ENCODE measurements around the gene SLC35G1. TPM values are rescaled to one million over a fixed set of nuclear protein-coding genes. Genes with fewer than 3 reads are reported as not detected.

Gene SLC35G1
- total and polyA plus RNA-seq, 5 donors = 3.8 to 6.3 (median 4.9) TPM

- Histone ChIP-seq H3K27me3 (ENCODE audit: control insufficient read depth, insufficient read depth) (no peaks in the 10 kb centered on the region), H3K4me1 (ENCODE audit: control insufficient read depth, insufficient read depth, low read length) (no peaks in the 10 kb centered on the region), H3K27ac (ENCODE audit: low read length) (no peak overlapping the region), H3K4me3 (ENCODE audit: low read length) (no peak overlapping the region), H3K9me3 (ENCODE audit: control insufficient read depth, low read length) (no peaks in the 10 kb centered on the region)
- 33% methylated on average over 3 of the region's 3 CpGs for WGBS
- intact Hi-C loops (cut with DNase I) = no loop called here
- ATAC-seq (no peak), DNase-seq (no peak)
Measured at GRCh38 chr10:93859049-93859655, 34.6 kb upstream of the SLC35G1 start.

- intact Hi-C loops (cut with DNase I) = no loop called here
Measured at GRCh38 chr10:93861825-93862224, 32.0 kb upstream of the SLC35G1 start.

GRCh38 chr10:93865794-93866425 lies 27.9 kb upstream of the SLC35G1 start:
- ATAC-seq (no peak), DNase-seq (peak in 1 of 3 donors; percentile 31)
- no peak overlapping the region for H3K4me3 ChIP-seq (ENCODE audit: low read length)
- 65% methylated on average over 6 of the region's 6 CpGs for WGBS
- H3K27me3 ChIP-seq (ENCODE audit: control insufficient read depth, insufficient read depth) = no peaks in the 10 kb centered on the region
- intact Hi-C loops (cut with DNase I) = no loop called here
- no peaks in the 10 kb centered on the region for H3K4me1 ChIP-seq (ENCODE audit: control insufficient read depth, insufficient read depth, low read length)
- H3K9me3 ChIP-seq (ENCODE audit: control insufficient read depth, low read length) = no peaks in the 10 kb centered on the region
- no peak overlapping the region for H3K27ac ChIP-seq (ENCODE audit: low read length)

More at GRCh38 chr10:93861825-93862224, 32.0 kb upstream of the SLC35G1 start:
- H3K27me3 ChIP-seq (ENCODE audit: control insufficient read depth, insufficient read depth) = no peaks in the 10 kb centered on the region
- WGBS = 77% methylated on average over 2 of the region's 2 CpGs
- ATAC-seq (no peak), DNase-seq (no peak)
- H3K27ac ChIP-seq (ENCODE audit: low read length) = no peak overlapping the region
- H3K4me1 ChIP-seq (ENCODE audit: control insufficient read depth, insufficient read depth, low read length) = no peaks in the 10 kb centered on the region
- H3K4me3 ChIP-seq (ENCODE audit: low read length) = no peak overlapping the region
- H3K9me3 ChIP-seq (ENCODE audit: control insufficient read depth, low read length) = no peaks in the 10 kb centered on the region

DNA sequence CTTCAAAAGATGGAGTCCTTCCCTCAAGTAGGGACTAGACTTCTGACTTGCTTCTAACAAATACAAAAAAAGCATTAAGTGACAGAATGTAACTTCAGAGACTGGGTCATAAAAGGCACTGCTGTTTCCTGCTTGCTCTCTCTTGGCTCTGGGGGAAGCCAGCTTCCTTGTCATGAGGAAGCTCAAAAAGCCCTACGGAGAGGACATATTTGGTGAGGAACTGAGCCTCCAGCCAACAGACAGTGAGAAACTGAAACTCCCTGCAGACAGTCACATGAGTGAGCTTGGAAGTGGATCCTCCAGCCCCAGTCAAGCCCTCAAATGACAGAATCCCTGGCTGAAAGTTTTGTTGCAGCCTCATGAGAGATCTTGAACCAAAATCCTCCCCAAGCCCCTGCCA lies 26.3 kb upstream of the SLC35G1 start:
- H3K4me1 ChIP-seq (ENCODE audit: control insufficient read depth, insufficient read depth, low read length) = no peaks in the 10 kb centered on the region
- no peak overlapping the region for H3K4me3 ChIP-seq (ENCODE audit: low read length)
- ATAC-seq = no peak
- DNase-seq = no peak
- no peaks in the 10 kb centered on the region for H3K27me3 ChIP-seq (ENCODE audit: control insufficient read depth, insufficient read depth)
- no peaks in the 10 kb centered on the region for H3K9me3 ChIP-seq (ENCODE audit: control insufficient read depth, low read length)
- 41% methylated on average over 1 of the region's 1 CpG for WGBS
- intact Hi-C loops (cut with DNase I) = no loop called here
- no peak overlapping the region for H3K27ac ChIP-seq (ENCODE audit: low read length)

- intact Hi-C loops (cut with DNase I) = no loop called here
- H3K4me3 ChIP-seq (ENCODE audit: low read length) = no peak overlapping the region
- ATAC-seq = no peak
- WGBS = 78% methylated on average over 2 of the region's 2 CpGs
- no peaks in the 10 kb centered on the region for H3K4me1 ChIP-seq (ENCODE audit: control insufficient read depth, insufficient read depth, low read length)
- H3K27me3 ChIP-seq (ENCODE audit: control insufficient read depth, insufficient read depth) = no peaks in the 10 kb centered on the region
- no peak for DNase-seq
- H3K9me3 ChIP-seq (ENCODE audit: control insufficient read depth, low read length) = no peaks in the 10 kb centered on the region
- H3K27ac ChIP-seq (ENCODE audit: low read length) = no peak overlapping the region
Measured at GRCh38 chr10:93871671-93872204, 22.0 kb upstream of the SLC35G1 start.

- Histone ChIP-seq H3K9me3 (ENCODE audit: control insufficient read depth, low read length) (no peaks in the 10 kb centered on the region), H3K4me3 (ENCODE audit: low read length) (no peak overlapping the region), H3K27me3 (ENCODE audit: control insufficient read depth, insufficient read depth) (no peaks in the 10 kb centered on the region), H3K27ac (ENCODE audit: low read length) (no peak overlapping the region), H3K4me1 (ENCODE audit: control insufficient read depth, insufficient read depth, low read length) (no peaks in the 10 kb centered on the region)
- intact Hi-C loops (cut with DNase I) = no loop called here
- ATAC-seq (no peak), DNase-seq (no peak)
- 80% methylated on average over 2 of the region's 2 CpGs for WGBS
Measured at GRCh38 chr10:93872375-93873158, 21.2 kb upstream of the SLC35G1 start.

DNA sequence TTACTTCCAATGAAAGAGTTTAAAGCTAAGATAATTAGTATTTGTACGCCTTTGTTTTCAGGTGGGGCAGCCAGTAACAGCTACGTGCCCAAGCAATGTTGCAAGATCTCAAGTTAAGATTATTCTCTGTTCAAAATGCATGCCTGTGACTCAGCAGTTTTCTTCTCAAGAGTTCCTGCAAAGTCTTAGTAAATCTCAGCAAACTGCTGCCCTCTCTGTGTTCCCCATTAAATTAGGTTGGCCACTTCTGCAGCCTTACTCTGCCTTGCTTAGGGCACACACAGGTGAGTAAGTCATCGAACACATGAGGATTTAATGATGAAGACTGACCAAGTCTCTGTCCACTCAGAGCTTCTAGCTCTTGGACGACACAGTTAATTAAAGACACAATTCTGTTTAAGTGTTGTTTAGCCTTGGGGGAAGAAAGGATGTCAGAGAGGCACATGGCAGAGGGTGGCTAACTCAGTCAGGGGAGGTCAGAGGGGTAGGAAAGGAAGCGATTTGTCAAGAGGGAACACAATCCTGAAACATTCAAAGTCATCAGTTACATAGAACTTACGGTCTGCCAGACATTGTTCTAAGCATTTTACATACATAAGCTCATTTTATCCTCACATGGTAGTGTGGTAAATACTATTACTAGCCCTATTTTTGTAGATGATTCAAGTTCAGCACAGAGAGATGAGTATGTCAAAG lies 20.2 kb upstream of the SLC35G1 start:
- Histone ChIP-seq H3K27me3 (ENCODE audit: control insufficient read depth, insufficient read depth) (no peaks in the 10 kb centered on the region), H3K4me3 (ENCODE audit: low read length) (no peak overlapping the region), H3K27ac (ENCODE audit: low read length) (no peak overlapping the region), H3K4me1 (ENCODE audit: control insufficient read depth, insufficient read depth, low read length) (no peaks in the 10 kb centered on the region), H3K9me3 (ENCODE audit: control insufficient read depth, low read length) (no peaks in the 10 kb centered on the region)
- intact Hi-C loops (cut with DNase I) = no loop called here
- 68% methylated on average over 6 of the region's 6 CpGs for WGBS
- no peak for ATAC-seq
- no peak for DNase-seq

GRCh38 chr10:93874309-93875031 lies 19.3 kb upstream of the SLC35G1 start:
- ATAC-seq (no peak), DNase-seq (no peak)
- no peaks in the 10 kb centered on the region for H3K9me3 ChIP-seq (ENCODE audit: control insufficient read depth, low read length)
- no peaks in the 10 kb centered on the region for H3K27me3 ChIP-seq (ENCODE audit: control insufficient read depth, insufficient read depth)
- H3K4me1 ChIP-seq (ENCODE audit: control insufficient read depth, insufficient read depth, low read length) = no peaks in the 10 kb centered on the region
- no peak overlapping the region for H3K27ac ChIP-seq (ENCODE audit: low read length)
- H3K4me3 ChIP-seq (ENCODE audit: low read length) = no peak overlapping the region
- WGBS = 49% methylated on average over 3 of the region's 3 CpGs
- intact Hi-C loops (cut with DNase I) = no loop called here

DNA sequence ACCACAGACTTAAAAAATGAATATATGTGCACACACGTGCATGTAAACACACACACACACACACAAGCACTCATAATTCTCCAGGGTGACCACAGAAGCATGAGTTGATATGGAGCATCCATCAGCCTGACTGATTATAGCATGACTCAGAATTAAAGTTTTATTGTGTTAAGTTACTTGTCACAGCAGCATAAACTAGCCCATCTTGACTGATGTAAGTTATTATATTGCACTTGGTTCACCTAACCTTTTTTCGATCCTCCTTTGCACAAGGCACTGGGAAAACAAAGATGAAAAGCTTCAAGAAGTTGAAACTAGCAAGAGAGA lies 18.8 kb upstream of the SLC35G1 start:
- no peaks in the 10 kb centered on the region for H3K9me3 ChIP-seq (ENCODE audit: control insufficient read depth, low read length)
- no peaks in the 10 kb centered on the region for H3K4me1 ChIP-seq (ENCODE audit: control insufficient read depth, insufficient read depth, low read length)
- intact Hi-C loops (cut with DNase I) = no loop called here
- 85% methylated on average over 2 of the region's 2 CpGs for WGBS
- H3K27ac ChIP-seq (ENCODE audit: low read length) = no peak overlapping the region
- no peaks in the 10 kb centered on the region for H3K27me3 ChIP-seq (ENCODE audit: control insufficient read depth, insufficient read depth)
- no peak overlapping the region for H3K4me3 ChIP-seq (ENCODE audit: low read length)
- ATAC-seq = no peak
- DNase-seq = no peak

GRCh38 chr10:93876381-93876780 lies 17.4 kb upstream of the SLC35G1 start:
- no peak overlapping the region for H3K4me3 ChIP-seq (ENCODE audit: low read length)
- H3K4me1 ChIP-seq (ENCODE audit: control insufficient read depth, insufficient read depth, low read length) = no peaks in the 10 kb centered on the region
- no peak overlapping the region for H3K27ac ChIP-seq (ENCODE audit: low read length)
- no peak for ATAC-seq
- no peaks in the 10 kb centered on the region for H3K9me3 ChIP-seq (ENCODE audit: control insufficient read depth, low read length)
- intact Hi-C loops (cut with DNase I) = no loop called here
- H3K27me3 ChIP-seq (ENCODE audit: control insufficient read depth, insufficient read depth) = no peaks in the 10 kb centered on the region
- no peak for DNase-seq

Measured in right cardiac atrium (tissue), 5 donors.